GM10248 (cell line): ENCODE measurements around the gene OCA2.
"Not testable (repeated sequence)": the region's sequence is repeated elsewhere in the genome, so short reads cannot be mapped to it uniquely, and the experiment has no call there.

Experiments used
- CTCF ChIA-PET: fragments of 300-600 bp; sonication (Branson Sonifier 250); formaldehyde crosslinking; extraction: SDS; loops from one replicate; lab custom pipeline; 2021; ENCODE audit warnings: antibody characterized with exemption; lab: Yijun Ruan, JAX
- POLR2A ChIA-PET: fragments of 350-650 bp; sonication (Branson Sonifier 250); formaldehyde crosslinking; extraction: SDS; loops from one replicate; lab custom pipeline; 2020; ENCODE audit warnings: antibody characterized with exemption; lab: Yijun Ruan, JAX
- DNase-seq: peaks from one replicate; pipeline ENCODE4 v3.0.0; 2012; ENCODE audit errors: extremely low spot score
- CTCF ChIP-seq: IDR thresholded peaks from 2 replicates; pipeline ENCODE4 v1.5.1; 2012; ENCODE audit warnings: mild to moderate bottlenecking, low read depth; ENCODE audit errors: extremely low read depth, missing control alignments, control extremely low read depth

The OCA2 gene

GRCh38 chr15:27769652-27770051, 329.5 kb downstream of the OCA2 start:
- POLR2A ChIA-PET = no interaction called here
- CTCF ChIA-PET = no interaction called here
- TF ChIP-seq CTCF = no peak
- no peak for DNase-seq

- TF ChIP-seq CTCF = no peak
- DNase-seq = no peak
- POLR2A ChIA-PET = no interaction called here
- CTCF ChIA-PET = interaction anchor here (1.0 kb wide), 1 partner anchor 15 kb away, joined by 3 read pairs; no protein-coding TSS in a partner anchor
Observed at GRCh38 chr15:27768732-27769475, 330.2 kb downstream of the OCA2 start.

GRCh38 chr15:27767918-27768640, 331.0 kb downstream of the OCA2 start:
- TF ChIP-seq CTCF = no peak
- ChIA-PET POLR2A (no interaction called here), CTCF (interaction anchor here (1.0 kb wide), 1 partner anchor 14 kb away, joined by 3 read pairs; no protein-coding TSS in a partner anchor)
- DNase-seq = no peak

GRCh38 chr15:27767430-27767829, 331.7 kb downstream of the OCA2 start:
- DNase-seq, CTCF ChIA-PET, POLR2A ChIA-PET: not testable (repeated sequence)

- no peak for DNase-seq
- ChIA-PET CTCF (no interaction called here), POLR2A (no interaction called here)
- no peak for TF ChIP-seq CTCF
Observed at GRCh38 chr15:27764339-27764738, 334.8 kb downstream of the OCA2 start.

- TF ChIP-seq CTCF = no peak
- no peak for DNase-seq
- POLR2A ChIA-PET = no interaction called here
- CTCF ChIA-PET = no interaction called here
Observed at GRCh38 chr15:27763514-27763913, 335.6 kb downstream of the OCA2 start.

GRCh38 chr15:27762471-27762870, 336.6 kb downstream of the OCA2 start:
- no peak for TF ChIP-seq CTCF
- DNase-seq = no peak
- CTCF ChIA-PET = no interaction called here
- POLR2A ChIA-PET = no interaction called here
